Ureter (tissue), 1 donor: ENCODE measurements around the gene WFDC2. TPM values are rescaled to one million over a fixed set of nuclear protein-coding genes. Genes with fewer than 3 reads are reported as not detected.

Source experiments
- DNase-seq: peaks from one replicate; pipeline ENCODE4 v3.0.0-alpha.2; 2020; ENCODE audit warnings: low spot score
- total RNA-seq: library from RNA; stranded (reverse); gene quantifications from one replicate; pipeline ENCODE4 v1.2.4, GENCODE V29; 2023
- donor health status: DM: yes; HTN: yes; CAD: no.

WFDC2 gene
- total RNA-seq, 1 donor from 2014 or later: 244 TPM

DNA sequence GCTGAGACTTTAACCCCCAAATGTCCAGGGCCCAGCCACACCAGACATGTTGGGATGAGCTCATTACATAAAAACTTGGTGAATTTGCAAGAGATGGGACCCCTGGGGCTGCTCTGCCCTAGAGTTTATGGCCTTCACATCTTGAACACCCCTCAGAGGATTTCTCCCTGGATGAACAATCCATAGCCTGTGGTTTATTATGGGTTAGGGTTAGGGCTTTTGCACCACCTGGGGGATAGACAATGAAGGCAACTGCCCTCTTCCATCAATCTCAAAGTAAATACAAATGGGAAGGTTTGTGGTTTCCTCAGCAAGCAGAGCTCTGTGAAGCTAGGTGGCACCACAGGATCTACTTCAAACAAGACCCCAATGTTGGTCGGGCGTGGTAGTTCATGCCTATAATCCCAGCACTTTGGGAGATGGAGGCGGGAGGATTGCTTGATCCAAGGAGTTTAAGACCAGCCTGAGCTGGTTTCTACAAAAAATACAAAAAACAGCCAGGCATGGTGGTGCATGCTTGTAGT lies 28.5 kb downstream of the WFDC2 start:
- no peak for DNase-seq

DNA sequence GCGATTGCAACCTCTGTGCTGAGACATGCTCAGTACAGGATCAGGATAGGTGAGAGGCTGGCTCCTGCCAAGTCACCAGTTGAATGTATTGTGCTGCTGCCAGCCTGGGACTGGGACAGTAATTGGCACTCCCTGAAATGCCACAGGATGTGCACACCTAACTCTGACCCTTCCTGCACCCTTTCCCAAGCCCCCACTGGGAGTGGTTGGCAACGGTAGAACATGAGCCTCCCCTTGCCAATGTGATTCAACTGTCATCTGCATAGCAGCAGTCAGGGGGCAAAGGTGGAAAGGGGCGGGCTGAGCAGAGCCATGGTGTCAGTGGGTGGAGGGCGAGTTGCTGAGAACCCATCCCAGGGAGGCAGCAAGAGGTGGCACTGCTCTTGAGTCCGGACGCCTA lies 30.5 kb downstream of the WFDC2 start:
- DNase-seq: no peak

DNA sequence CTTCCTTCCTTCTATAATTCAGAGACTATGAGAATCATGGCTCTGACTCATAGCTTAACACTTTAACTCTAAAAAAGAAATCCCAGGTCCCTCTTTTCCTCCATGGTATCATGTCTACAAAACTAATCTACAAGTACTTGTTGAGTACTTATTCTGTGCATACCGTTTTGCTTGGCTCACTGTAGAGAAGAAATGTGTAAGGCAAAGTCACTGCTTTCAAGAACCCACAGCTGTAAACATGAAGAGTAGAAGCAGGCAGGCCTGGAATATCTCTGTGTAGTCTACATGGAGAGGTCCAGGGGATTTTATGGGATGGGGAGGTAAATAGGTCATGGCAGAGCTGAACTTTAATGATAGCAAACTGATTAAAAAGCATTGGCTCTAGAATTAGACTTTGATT lies 32.0 kb downstream of the WFDC2 start:
- DNase-seq: no peak

DNA sequence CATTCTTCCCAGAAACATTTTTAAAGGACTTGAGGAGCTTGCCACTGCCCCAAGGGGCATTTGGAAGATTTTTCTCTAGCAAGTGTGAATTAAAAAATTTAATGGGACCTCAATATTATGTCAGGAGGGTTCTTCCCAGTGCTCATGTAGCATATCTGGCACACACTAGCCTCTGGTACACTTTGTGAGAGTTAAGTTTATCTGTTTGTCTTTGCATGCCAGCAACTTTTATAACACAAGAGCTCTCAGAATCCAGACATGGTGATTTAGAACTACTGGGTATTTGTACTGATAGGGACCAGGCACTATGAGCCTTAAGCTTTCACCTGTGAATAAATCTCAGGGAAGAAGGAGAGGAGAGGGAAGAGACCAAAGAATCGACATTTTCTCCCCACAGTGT lies 33.0 kb downstream of the WFDC2 start:
- no peak for DNase-seq

DNA sequence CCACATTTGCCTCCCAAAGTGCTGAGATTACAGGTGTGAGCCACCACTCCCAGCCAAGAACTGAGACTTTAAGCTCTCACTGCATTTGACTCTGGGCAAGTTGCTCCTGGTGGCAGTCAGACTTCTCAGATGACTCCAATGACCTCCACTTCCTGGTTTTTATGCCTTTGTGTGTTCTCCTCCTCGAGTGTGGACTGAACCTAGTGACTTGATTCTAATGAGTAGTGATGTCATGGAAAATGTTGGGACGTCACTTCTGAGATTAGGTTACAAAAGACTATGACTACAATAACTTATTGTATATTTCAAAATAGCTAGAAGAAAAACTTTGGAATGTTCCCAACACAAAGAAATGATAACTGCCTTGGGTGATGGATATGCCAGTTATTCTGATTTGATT lies 33.9 kb downstream of the WFDC2 start:
- no peak for DNase-seq

DNA sequence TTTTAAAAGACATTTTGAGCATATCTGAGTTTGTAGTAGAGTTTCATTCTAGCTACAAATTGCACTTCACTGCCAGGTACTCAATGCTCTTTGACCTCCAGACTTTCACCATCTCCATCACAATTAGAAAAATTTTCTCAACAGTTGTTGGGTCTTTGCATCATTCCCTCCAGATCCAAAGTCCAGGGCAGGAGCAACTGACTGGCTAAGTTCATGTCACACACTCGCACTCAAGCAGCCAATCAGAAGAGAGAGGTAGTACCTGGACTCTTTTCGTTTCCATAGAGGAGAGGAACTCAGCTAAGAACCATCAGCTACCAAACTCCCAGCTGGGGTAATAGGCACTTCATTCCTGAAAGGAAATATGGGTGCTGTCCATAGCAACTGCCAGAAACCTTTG lies 36.8 kb downstream of the WFDC2 start:
- no peak for DNase-seq

DNA sequence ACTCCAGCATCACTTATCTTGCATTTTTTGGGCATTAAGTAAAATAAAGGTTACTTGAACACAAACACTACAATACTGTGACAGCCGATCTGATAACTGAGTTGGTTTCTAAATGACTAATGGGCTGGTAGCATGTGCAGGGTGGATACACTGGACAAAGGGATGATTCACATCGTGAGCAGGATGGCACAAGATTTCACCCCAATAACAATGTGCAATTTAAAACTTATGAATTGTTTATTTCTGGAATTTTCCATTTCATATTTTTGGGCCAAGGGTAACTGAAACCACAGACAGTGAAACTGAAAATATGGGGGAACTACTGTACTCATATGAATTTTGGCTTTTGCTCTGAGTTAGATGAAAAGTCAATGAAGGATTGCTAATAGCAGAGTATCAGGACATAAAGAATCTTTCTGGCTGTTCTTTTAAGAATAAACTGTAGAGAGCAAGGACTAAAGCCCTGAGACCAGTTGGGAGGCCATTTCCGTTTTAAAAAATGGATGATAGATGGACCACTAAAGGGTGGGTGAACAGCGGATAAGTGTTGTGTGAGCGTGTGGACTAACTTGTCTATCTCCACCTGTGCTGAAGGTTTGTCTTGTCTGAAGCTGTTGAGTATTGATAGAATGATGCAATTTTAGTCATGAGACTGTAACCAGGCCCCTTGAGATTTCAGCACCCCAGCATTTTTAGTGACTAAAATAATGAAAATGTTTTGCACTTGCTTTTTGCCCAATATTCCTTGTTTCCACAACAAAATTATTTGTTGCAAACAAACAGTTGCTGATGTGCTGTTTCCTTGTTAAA lies 37.7 kb downstream of the WFDC2 start:
- no peak for DNase-seq

DNA sequence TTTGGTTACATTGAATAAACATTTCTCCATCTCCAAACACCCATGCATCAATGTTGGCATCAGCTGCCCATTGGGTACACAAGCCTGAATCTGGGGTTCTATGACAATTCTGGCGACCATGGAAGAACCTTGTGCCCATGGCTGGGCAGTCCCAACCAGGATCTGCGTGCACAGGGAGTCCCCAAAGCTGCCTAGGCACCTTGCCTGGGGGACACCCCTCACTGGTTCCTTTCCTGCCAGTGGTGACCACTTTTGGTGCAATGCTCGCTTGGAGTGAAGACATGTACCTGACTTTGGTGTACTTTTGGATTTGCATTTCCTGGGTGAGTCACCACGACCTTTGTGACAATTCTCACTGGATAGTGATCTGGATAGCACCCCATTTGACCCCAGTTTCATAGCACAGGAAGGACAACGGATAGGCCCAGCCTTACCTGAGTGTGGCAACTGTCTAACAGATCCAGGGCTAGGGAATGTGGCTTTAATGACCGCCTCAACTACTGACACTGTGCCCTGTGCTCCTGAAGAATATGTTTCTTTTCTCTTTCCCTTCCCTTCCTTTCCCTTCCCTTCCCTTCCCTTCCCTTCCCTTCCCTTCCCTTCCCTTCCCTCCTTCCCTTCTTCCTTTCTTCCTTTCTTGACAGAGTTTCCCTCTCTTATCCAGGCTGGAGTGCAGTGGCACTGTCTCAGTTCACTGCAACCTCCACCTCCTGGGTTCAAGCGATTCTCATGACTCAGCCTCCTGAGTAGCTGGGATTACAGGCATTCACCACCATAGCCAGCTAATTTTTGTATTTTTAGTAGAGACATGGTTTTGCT lies 38.7 kb downstream of the WFDC2 start:
- no peak for DNase-seq

DNA sequence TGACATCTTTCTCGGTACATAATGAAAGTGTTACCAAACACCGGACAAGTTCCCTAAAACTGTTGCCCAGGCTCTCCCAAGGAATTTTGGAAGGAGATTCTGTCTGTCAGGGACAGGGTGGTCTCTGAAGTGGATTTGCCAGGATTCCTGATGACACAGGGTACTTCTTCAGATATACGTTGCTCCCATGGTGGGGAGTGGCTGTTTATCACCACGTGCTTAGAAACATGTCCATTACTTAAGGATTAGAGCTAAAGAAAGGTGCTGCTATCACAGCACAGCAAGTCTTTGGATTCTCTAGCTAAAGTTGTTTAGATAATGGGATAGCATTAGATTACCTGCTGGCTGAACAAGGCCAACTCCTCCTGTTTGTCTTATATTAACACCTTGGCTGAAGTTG lies 39.5 kb downstream of the WFDC2 start:
- DNase-seq: no peak

DNA sequence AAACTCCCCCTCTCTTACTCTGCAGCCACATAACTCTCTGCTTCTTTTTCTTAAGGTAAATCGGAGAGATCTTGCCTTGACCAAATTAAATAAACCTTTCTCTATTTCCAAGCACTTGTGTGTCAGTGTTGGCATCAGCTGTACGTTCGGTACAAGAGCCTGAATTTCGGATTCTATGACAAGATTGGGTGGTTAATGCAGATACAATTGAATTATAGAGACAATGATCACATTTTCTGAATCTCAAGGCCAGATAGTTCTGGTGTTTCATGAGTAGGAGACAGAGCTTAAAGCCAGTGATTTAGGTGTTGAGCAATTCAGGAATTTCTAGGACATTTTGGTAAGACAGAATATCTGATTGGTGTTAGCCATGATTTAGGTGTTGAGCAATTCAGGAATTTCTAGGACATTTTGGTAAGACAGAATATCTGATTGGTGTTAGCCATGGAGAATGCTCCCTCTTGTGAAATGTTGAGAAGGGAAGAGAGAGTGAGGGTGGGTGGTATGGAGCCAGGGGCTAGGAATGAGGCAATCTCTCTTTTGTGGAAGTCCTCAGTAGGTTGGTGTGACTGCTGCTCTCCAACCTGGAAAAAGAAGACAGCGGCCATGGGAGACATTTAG lies 40.8 kb downstream of the WFDC2 start:
- no peak for DNase-seq

DNA sequence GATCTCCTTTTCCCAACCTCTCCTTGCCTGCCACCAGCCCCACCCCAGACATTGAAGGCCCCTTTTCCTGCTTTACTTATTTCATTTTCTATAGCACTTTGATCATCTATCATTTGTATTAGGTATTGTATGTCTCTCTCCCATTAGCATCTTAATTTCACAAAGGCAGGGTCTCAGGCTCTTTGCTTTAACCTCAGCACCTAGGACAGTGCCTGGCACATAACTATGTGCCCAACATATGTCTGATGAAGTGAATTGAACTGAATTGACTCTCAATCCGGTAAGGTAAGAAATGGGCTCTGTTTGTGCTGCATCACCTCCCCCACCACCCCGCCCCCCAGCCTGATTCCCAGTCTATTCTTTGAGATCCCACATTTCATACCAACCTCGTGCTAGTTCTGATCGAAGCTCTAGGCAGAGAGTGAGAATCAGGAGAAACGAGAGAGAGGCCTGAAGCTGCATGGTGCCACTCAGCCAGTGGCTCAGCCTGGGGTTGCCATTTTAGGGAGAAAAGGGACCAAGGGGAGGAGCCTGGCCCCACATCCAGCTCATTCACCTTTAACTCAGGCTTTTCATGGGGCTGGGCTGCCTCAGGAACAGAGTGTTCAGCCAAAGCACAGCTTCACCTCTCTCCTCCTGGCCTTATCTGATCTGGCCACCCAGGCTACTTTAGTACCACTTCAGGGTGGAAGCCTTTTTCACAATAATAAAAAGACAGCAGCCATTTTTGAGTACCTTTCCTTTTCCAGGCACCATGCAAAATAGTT lies 45.8 kb downstream of the WFDC2 start, which contains the start of gene SPINT3:
Gene SPINT3 (minus strand): TSS at position 476 of the 767 bp plus-strand sequence. CDS start 14 bp downstream, at position 462.
- DNase-seq: no peak

DNA sequence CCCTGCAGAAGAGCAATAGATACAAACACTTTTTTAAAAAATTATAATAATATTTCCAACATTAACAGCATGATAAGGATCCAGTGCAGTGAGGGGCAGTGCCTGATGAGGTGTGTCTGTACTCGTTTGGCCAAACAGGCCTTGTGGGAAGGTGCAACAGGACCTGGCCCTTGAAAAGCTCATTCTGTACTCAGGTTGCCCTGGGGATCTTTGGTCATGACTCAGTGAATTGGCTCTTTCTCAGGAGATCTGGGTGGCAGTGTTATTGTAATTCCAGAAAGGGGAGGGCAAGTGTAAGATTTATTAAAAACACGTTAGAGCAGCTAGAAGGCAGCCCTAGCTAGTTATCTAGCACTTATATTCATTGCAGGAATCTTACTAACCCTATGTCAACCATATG lies 48.7 kb downstream of the WFDC2 start:
- DNase-seq: peak; percentile 77

DNA sequence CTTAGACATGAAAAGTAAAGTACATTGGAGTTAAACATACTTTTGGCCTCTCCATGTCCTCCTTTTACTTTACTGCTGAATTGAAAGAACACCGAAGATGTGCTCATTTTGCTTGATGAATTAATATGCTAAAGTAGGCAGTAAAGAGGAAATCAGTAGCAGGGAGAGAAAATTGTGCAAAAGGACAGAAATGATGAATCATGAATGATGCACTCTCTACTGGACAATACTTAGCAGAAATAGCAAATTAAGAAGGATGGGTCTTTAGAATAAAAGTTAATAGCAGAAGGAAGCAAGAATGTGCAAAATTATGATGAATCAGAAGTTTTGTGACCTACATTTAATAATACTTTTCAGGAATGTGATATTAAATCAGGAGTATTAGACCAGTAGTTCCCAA lies 54.3 kb downstream of the WFDC2 start:
- DNase-seq: no peak

DNA sequence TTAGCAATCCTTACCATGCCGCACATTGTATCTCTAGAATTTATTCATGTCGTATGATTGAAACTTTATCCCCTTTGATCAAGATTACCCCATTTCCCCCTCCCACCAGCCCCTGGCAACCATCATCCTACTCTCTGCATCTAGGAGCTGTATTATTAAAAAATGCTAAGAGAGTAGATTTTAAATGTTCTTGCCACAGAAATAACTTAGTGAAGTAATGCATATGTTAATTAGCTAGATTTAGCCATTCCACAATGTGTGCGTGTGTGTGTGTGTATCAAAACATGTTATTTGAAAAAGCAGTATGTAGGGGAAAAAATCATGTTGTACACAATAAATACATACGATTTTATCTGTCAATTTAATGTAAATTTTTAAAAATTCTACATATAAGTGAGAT lies 57.7 kb downstream of the WFDC2 start:
- DNase-seq: no peak

Other genes with a start within 250 kb of the WFDC2 start
- not detected for gene SEMG2, start 248.4 kb upstream of the WFDC2 start, total RNA-seq
- 301 TPM for gene SLPI, start 215.2 kb upstream of the WFDC2 start, total RNA-seq
- not detected for gene RBPJL, start 162.9 kb upstream of the WFDC2 start, total RNA-seq
- gene MATN4, start 161.5 kb upstream of the WFDC2 start, total RNA-seq: not detected
- gene SDC4, start 121.3 kb upstream of the WFDC2 start, total RNA-seq: 215 TPM
- 28.8 TPM for gene SYS1, start 106.6 kb upstream of the WFDC2 start, total RNA-seq
- 1.2 TPM for gene TP53TG5, start 91.4 kb upstream of the WFDC2 start, total RNA-seq
- 63.0 TPM for gene DBNDD2, start 61.5 kb upstream of the WFDC2 start, total RNA-seq
- gene PIGT, start 53.6 kb upstream of the WFDC2 start, total RNA-seq: 94.3 TPM
- gene SPINT3, start 45.9 kb downstream of the WFDC2 start, total RNA-seq: not detected
- gene WFDC6, start 69.7 kb downstream of the WFDC2 start, total RNA-seq: not detected
- not detected for gene EPPIN, start 77.6 kb downstream of the WFDC2 start, total RNA-seq
- gene WFDC8, start 109.5 kb downstream of the WFDC2 start, total RNA-seq: not detected
- gene WFDC10A, start 160.0 kb downstream of the WFDC2 start, total RNA-seq: not detected
- gene WFDC9, start 161.5 kb downstream of the WFDC2 start, total RNA-seq: not detected
- gene WFDC11, start 200.5 kb downstream of the WFDC2 start, total RNA-seq: not detected
- gene WFDC13, start 232.3 kb downstream of the WFDC2 start, total RNA-seq: 0.55 TPM
- gene WFDC10B, start 235.3 kb downstream of the WFDC2 start, total RNA-seq: 1.9 TPM